Lower leg skin (tissue), 4 donors: ENCODE results near the gene GALNT18. TPM values are rescaled to one million over a fixed set of nuclear protein-coding genes. Genes with fewer than 3 reads are reported as not detected.
A peak's percentile ranks its signal among the peaks of the same experiment; 100 is the strongest.

Experiments used
- DNase-seq, 2 donors: peaks; one replicate each; pipeline ENCODE4 v3.0.0-alpha.2; 2019; ENCODE audit warnings: low spot score in 2 of 2
- H3K4me3 ChIP-seq: fragments of 200-600 bp; sonication (generic); 2 replicates; pipeline ENCODE4 v1.5.1; 2017; ENCODE audit warnings: mild to moderate bottlenecking, low read depth; ENCODE audit not compliant: poor library complexity, severe bottlenecking
- CTCF ChIP-seq, 3 donors: fragments of 450-650 bp; IDR thresholded peaks; one replicate each; pipeline ENCODE4 v1.5.1; 2016; ENCODE audit warnings: antibody characterized with exemption in 3 of 3, mild to moderate bottlenecking in 3 of 3, moderate library complexity in 2 of 3
- POLR2A ChIP-seq, 2 donors: fragments of 450-650 bp; IDR thresholded peaks; one replicate each; pipeline ENCODE4 v1.6.1; 2016 to 2017; ENCODE audit warnings: antibody characterized with exemption in 2 of 2, mild to moderate bottlenecking in 1 of 2, moderate library complexity in 1 of 2
- WGBS, 2 donors: methylation state at CpG; one replicate each; pipeline ENCODE4 v1.1.5; 2018; 5-methylcytosine and 5-hydroxymethylcytosine counted together
- intact Hi-C: fragments of 100-400 bp; cut with DNase I; formaldehyde crosslinking; loops from one replicate; pipeline ENCODE4 v1.15.0; 2023; ENCODE audit warnings: low total_unique reads
- total RNA-seq, 4 donors: library from RNA; depleted of rRNA; stranded (reverse); fragments of >200 nt; gene quantifications; one replicate each; pipeline ENCODE4 v1.1.0, GENCODE V29; 2016

GALNT18 gene
- total RNA-seq, 4 donors from 2014 or later, result 11.5 to 33.0 (median 17.7) TPM

DNA sequence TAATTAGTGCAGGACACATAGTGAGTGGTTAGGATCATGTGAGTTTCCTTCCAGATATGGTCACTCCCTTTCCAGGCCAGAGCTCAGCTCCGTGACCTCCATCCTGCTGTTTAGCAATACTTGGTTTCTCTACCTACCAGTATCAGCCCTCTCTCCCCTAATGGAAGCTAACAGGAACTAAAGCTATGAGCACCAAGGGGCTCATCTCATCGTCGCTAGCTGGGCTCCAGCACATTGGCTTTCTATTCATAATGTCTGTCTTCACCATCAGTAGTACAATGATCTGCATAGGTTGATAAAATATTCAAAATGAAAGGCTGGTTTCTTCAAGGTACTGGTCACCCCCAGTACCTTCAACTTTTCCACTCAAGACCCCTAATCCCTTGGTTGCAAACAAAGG, 2.4 kb upstream of the GALNT18 start:
- no peak for DNase-seq
- H3K4me3 ChIP-seq, result no peak overlapping the region
- WGBS, 2 donors, result 83 to 89% methylated on average over 3 of the region's 3 CpGs
- intact Hi-C loops, result no loop called here
- TF ChIP-seq POLR2A (IDR thresholded peaks at IDR 0.05) (no peak), CTCF (IDR thresholded peaks at IDR 0.05) (no peak)

GRCh38 chr11:11622772-11623171, 967 bp upstream of the GALNT18 start:
- H3K4me3 ChIP-seq, result no peak overlapping the region

DNA sequence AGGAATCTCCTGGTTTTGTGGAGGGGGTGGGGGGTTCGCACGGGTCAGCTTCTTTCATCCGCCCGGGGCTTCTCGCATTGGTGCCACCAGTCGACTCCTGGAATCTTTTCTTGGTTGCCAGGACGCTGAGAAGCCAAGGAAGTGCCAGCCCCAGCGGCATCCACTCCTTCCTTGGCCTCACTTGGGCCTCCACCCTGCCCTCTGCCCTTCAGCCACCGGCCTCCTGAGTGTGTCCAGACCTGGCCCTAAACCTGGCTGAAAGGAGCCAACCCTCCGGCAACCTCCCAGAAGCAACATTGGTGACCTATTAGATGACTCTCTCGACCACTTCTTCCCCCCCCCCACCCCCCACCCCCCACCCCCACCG, 518 bp upstream of the GALNT18 start:
- no peak for TF ChIP-seq POLR2A (IDR thresholded peaks at IDR 0.05)
- TF ChIP-seq CTCF (IDR thresholded peaks at IDR 0.05), result no peak
- 15 to 18% methylated on average over 12 of the region's 12 CpGs for WGBS, 2 donors
- DNase-seq, result no peak
- intact Hi-C loops, result no loop called here
- no peak overlapping the region for H3K4me3 ChIP-seq

More at GRCh38 chr11:11622772-11623171, 967 bp upstream of the GALNT18 start:
- no peak for TF ChIP-seq POLR2A (IDR thresholded peaks at IDR 0.05)
- TF ChIP-seq CTCF (IDR thresholded peaks at IDR 0.05), result no peak
- no peak for DNase-seq
- 55 to 56% methylated on average over 5 of the region's 5 CpGs for WGBS, 2 donors
- intact Hi-C loops, result no loop called here

GRCh38 chr11:11620921-11621572, 758 bp downstream of the GALNT18 start:
- 0 to 3% methylated on average over 36 to 38 of the region's 55 CpGs for WGBS, 2 donors
- no peak for DNase-seq
- TF ChIP-seq POLR2A (IDR thresholded peaks at IDR 0.05) (no peak), CTCF (IDR thresholded peaks at IDR 0.05) (no peak)
- H3K4me3 ChIP-seq, result peak overlapping the region; percentile 43
- intact Hi-C loops, result no loop called here

GRCh38 chr11:11620173-11620920, 1.5 kb downstream of the GALNT18 start:
- intact Hi-C loops, result no loop called here
- WGBS, 2 donors, result 7 to 11% methylated on average over 29 to 44 of the region's 48 CpGs
- H3K4me3 ChIP-seq, result peak overlapping the region; percentile 43
- DNase-seq, result peak in 1 of 2 donors; percentile 89
- no peak for TF ChIP-seq CTCF (IDR thresholded peaks at IDR 0.05)
- TF ChIP-seq POLR2A (IDR thresholded peaks at IDR 0.05), result no peak
